ENCODE measurements around the gene RAPGEFL1. TPM values are rescaled to one million over a fixed set of nuclear protein-coding genes. Genes with fewer than 3 reads are reported as not detected.
"Not testable (repeated sequence)": the region's sequence is repeated elsewhere in the genome, so short reads cannot be mapped to it uniquely, and the experiment has no call there.

The RAPGEFL1 gene
- polyA plus RNA-seq, 10 donors = 4.3 to 13.0 (median 6.4) TPM

GRCh38 chr17:40203131-40203530, 25.9 kb downstream of the RAPGEFL1 start:
- no peak for DNase-seq

- not testable (repeated sequence) for DNase-seq
These were observed 28.9 kb downstream of the RAPGEFL1 start for GRCh38 chr17:40206193-40206592.

DNA sequence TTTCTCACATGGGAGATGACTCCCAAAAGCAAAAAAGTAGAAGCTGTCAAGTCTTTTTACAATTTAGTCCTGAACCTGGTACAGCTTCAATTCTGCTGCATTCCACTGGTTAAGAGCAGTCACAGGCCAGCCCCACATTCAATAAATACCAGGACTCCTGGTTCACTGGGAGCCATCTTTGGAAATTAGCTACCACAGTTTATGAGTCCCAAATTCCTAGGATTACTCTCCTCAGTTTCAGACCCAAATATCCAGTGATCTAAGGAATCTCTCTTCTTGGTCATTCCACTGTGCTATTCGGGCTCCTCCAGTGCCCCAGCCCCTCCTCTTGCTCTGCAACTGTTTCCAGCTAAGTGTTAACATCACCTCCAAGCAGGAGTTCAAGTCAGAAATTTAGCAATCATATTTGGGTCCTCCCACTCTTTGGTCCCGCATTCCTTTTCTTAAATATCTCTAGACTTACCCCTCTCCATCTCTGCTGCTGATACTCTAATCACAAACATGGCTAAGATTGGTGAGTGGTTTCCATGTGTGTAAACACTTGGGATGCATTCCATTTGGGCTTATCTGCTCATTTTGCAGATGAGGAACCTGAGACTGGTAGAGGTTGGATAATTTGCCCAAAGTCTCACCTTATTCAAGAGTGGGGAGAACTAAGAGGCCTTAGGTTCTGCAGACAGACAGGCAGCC, 32.3 kb downstream of the RAPGEFL1 start:
- peak in 1 of 3 donors; percentile 33 for DNase-seq

DNA sequence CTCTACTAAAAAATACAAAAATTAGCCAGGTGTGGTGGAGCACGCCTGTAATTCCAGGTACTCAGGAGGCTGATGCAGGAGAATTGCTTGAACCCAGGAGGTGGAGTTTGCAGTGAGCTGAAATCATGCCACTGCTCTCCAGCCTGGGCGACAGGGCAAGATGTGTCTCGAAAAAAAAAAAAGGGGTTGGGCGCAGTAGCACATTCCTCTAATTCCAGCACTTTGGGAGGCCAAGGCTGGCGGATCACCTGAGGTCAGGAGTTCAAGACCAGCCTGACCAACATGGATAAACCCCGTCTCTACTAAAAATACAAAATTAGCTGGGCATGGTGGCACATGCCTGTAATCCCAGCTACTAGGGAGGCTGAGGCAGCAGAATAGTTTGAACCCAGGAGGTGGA, 36.6 kb downstream of the RAPGEFL1 start:
- not testable (repeated sequence) for DNase-seq

- DNase-seq = no peak
These were observed 40.9 kb downstream of the RAPGEFL1 start for GRCh38 chr17:40218006-40218739.

- DNase-seq = peak; percentile 97 to 99 (median 98)
These were observed 41.7 kb downstream of the RAPGEFL1 start, which contains the start of gene WIPF2 for GRCh38 chr17:40218740-40219593. Gene WIPF2 (plus strand): TSS chr17:40219304. CDS start chr17:40256460, 37,156 bp downstream.

DNA sequence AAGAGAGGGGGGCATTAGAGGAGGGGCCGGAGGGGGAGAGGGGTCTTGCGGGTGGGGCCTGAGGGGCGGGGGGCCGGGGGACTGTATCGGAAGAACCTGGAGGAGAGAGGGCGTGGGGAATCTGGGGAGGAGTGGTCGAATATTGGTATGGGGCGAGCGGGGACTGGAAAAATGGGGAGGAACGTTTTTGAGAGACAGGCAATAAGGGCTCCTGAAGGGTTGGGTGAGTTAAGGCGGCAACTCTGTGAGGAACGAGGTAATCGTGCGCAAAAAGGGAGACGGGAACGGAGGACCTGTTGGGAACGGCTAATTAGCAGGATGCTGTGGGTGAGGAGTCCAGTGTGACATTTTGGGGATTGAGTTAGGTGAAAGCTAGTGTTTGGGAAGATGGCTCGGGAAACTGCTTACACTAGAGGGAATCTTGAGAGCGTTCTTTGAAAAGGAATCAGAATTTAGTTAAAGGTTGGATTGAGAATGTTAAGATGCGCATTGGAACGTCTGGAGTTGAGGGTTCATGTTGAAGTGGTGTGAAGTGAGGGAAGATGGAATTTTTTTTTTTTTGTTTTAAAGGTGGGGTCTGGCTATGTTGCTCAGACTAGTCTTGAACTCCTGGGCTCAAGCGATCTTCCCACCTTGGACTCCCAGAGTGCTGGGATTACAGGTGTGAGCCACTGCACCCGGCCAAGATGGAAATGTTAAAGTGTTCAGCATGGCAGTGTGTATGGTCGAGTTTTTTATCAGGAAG, 42.5 kb downstream of the RAPGEFL1 start:
- DNase-seq = peak in 2 of 3 donors; percentile 49 to 77

DNA sequence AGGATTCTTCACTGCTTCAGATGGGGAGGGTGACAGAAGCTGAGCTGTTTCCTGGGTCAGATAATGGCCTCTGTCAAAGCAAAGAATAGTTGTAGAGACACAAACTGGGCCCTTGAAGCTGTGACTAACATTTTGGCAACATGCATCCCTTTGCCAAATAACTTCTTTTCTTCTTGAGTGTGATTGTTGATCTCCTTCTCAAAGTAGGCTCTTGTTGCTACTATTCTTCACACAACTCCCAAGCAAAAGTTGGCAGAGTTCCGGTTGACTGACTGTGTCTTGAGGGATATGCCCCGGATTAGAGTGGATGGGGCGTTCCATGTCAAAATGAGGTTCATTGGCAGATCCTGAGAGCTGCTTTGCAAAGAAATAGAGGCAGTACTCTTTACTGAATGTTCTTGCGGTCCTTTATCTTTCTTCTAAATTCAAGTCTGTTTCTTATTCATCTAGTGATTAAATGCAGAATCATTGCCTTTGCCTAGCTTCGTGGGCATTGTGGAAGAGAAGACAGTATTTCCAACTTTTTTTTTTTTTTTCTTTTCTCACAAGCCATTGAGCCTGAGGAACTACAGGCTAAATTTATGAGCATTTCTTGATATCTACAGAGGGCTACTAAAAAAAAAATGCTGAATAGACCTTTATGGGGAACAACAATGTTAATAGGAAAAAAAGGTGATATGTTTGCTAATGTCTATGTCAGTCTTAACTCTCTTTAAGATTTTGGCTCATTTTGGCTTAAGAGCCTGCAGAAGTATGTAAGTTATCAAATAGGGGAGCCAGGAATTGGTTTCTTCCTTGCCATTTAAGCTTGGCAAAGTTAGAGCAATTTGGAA, 47.7 kb downstream of the RAPGEFL1 start:
- no peak for DNase-seq

DNA sequence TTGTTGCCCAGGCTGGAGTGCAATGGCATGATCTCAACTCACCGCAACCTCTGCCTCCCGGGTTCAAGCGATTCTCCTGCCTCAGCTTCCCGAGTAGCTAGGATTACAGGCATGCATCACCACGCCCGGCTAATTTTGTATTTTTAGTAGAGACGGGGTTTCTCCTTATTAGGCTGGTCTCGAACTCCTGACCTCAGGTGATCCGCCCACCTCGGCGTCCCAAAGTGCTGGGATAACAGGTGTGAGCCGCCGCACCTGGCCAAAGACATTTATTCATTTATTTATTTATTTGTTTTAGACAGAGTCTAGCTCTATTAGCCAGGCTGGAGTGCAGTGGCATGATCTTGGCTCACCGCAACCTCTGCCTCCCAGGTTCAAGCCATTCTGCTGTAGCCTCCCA, 51.9 kb downstream of the RAPGEFL1 start:
- not testable (repeated sequence) for DNase-seq

DNA sequence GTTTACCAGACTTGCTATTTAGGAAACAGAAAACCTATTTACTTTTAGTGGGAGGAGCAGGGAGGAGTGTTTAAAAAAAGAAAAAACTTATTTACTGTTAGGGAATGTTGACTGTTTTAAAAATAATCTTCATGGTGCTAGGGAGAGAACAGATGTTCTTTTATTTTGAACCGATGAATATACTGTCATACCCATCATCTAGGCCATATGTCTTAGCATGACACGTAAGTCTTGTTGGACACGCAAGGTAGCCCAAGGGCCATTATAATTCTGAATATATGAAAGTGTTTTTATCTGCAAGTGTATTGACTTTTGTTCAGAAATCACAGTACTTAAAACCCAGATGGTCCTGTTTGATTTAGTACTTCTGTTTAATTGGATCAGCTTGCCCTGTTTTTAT, 53.4 kb downstream of the RAPGEFL1 start:
- DNase-seq = no peak

DNA sequence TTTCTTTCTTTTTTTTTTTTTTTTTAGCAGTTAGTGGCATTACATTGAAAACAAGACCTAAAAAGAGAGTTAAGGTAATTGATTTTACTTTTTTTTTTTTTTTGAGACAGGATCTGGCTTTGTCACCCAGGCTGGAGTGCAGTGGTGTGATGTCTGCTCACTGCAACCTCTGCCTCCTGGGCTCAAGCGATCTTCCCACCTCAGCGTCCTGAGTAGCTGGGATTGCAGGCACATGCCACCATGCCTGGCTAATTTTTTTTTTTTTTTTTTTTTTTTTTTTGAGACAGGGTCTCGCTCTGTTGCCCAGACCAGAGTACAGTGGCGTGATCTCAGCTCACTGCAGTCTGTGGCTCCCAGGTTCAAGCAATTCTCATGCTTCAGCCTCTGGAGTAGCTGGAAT, 54.7 kb downstream of the RAPGEFL1 start:
- not testable (repeated sequence) for DNase-seq

GRCh38 chr17:40241252-40241834, 64.1 kb downstream of the RAPGEFL1 start:
- no peak for DNase-seq

GRCh38 chr17:40242774-40243173, 65.5 kb downstream of the RAPGEFL1 start:
- DNase-seq = peak in 1 of 3 donors; percentile 18

DNA sequence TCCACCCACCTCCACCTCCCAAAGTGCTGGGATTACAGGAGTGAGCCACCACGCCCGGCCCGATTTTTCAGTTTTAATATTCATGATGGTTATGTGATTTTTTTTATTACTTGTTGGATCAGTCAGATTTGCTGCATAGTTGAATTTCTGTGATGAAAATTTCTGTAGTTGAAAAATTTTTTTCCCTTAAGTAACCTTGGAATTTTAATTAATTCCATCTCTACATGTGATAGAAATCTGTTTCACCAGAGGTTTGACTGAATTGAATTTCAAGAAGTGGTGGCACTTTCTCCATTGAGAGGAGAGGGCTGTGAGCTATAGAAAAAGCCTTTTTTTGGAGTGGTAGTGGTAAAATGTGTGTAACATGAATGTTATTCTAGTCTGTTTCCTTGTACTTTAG, 66.5 kb downstream of the RAPGEFL1 start:
- DNase-seq = no peak

- DNase-seq = no peak
These were observed 67.0 kb downstream of the RAPGEFL1 start for GRCh38 chr17:40244255-40244654.

Other genes starting within 250 kb of the RAPGEFL1 start
- gene ORMDL3, start 249.9 kb upstream of the RAPGEFL1 start, polyA plus RNA-seq (ENCODE audit: insufficient read length in 10 of 10) = 10 to 100 TPM; 38.9 to 51.5 (median 46.2) TPM
- gene LRRC3C, start 249.7 kb upstream of the RAPGEFL1 start, polyA plus RNA-seq (ENCODE audit: insufficient read length in 10 of 10) = not detected
- under 1 TPM in 8 of 10 donors, not detected in 2; 0.05 to 0.31 (median 0.13) TPM for gene GSDMA, start 214.5 kb upstream of the RAPGEFL1 start, polyA plus RNA-seq (ENCODE audit: insufficient read length in 10 of 10)
- gene PSMD3, start 196.7 kb upstream of the RAPGEFL1 start, polyA plus RNA-seq (ENCODE audit: insufficient read length in 10 of 10) = 10 to 100 TPM; 75.8 to 94.2 (median 84.8) TPM
- under 1 TPM in 3 of 10 donors, not detected in 7; 0.17 to 0.25 (median 0.21) TPM for gene CSF3, start 162.0 kb upstream of the RAPGEFL1 start, polyA plus RNA-seq (ENCODE audit: insufficient read length in 10 of 10)
- gene MED24, start 123.1 kb upstream of the RAPGEFL1 start, polyA plus RNA-seq (ENCODE audit: insufficient read length in 10 of 10) = 10 to 100 TPM; 50.2 to 97.2 (median 66.1) TPM
- 10 to 100 TPM; 53.4 to 69.2 (median 63.8) TPM for gene THRA, start 114.5 kb upstream of the RAPGEFL1 start, polyA plus RNA-seq (ENCODE audit: insufficient read length in 10 of 10)
- gene NR1D1, start 76.9 kb upstream of the RAPGEFL1 start, polyA plus RNA-seq (ENCODE audit: insufficient read length in 10 of 10) = 1 to 10 TPM; 2.0 to 7.7 (median 4.6) TPM
- gene MSL1, start 55.5 kb upstream of the RAPGEFL1 start, polyA plus RNA-seq (ENCODE audit: insufficient read length in 10 of 10) = 100 to 1,000 TPM in 8 of 10 donors, 10 to 100 TPM in 2; 90.6 to 144 (median 118) TPM
- gene CASC3, start 36.9 kb upstream of the RAPGEFL1 start, polyA plus RNA-seq (ENCODE audit: insufficient read length in 10 of 10) = 10 to 100 TPM; 47.9 to 73.4 (median 68.9) TPM
- gene WIPF2, start 41.8 kb downstream of the RAPGEFL1 start, polyA plus RNA-seq (ENCODE audit: insufficient read length in 10 of 10) = 10 to 100 TPM; 13.5 to 19.0 (median 15.6) TPM
- 10 to 100 TPM in 6 of 10 donors, 1 to 10 TPM in 4; 6.9 to 20.2 (median 11.1) TPM for gene CDC6, start 110.4 kb downstream of the RAPGEFL1 start, polyA plus RNA-seq (ENCODE audit: insufficient read length in 10 of 10)
- gene RARA, start 131.7 kb downstream of the RAPGEFL1 start, polyA plus RNA-seq (ENCODE audit: insufficient read length in 10 of 10) = 10 to 100 TPM; 46.0 to 64.5 (median 54.1) TPM
- under 1 TPM in 3 of 10 donors, not detected in 7; 0.27 to 0.56 (median 0.33) TPM for gene GJD3, start 187.3 kb downstream of the RAPGEFL1 start, polyA plus RNA-seq (ENCODE audit: insufficient read length in 10 of 10)
- gene TOP2A, start 240.4 kb downstream of the RAPGEFL1 start, polyA plus RNA-seq (ENCODE audit: insufficient read length in 10 of 10) = 100 to 1,000 TPM in 1 of 10 donors, 10 to 100 TPM in 9; 50.2 to 119 (median 78.6) TPM